Mesenchymal stem cell (in vitro differentiated cells and primary cell): ENCODE results near the gene ABI3.

Source experiments
- DNase-seq: peaks from one replicate; pipeline ENCODE4 v3.0.0-alpha.2; 2013
- H2AFZ ChIP-seq: one replicate; pipeline ENCODE4 v1.6.1; 2013; ENCODE audit warnings: low read depth, mild to moderate bottlenecking, control low read depth, inconsistent platforms, low read length, moderate library complexity
- H2AK5ac ChIP-seq: 2 replicates; pipeline ENCODE4 v1.6.1; 2013; ENCODE audit warnings: low read length, moderate library complexity, mild to moderate bottlenecking, inconsistent platforms; ENCODE audit not compliant: severe bottlenecking
- H2BK120ac ChIP-seq: one replicate; pipeline ENCODE4 v1.6.1; 2013; ENCODE audit warnings: low read depth, mild to moderate bottlenecking, inconsistent platforms, low read length, moderate library complexity
- H2BK12ac ChIP-seq, 2 experiments: one replicate each; pipeline ENCODE4 v1.6.1; 2013; ENCODE audit warnings: inconsistent platforms in 2 of 2, low read length in 2 of 2, mild to moderate bottlenecking in 2 of 2, moderate library complexity in 2 of 2, control low read depth in 1 of 2
- H2BK15ac ChIP-seq: one replicate; pipeline ENCODE4 v1.6.1; 2013; ENCODE audit warnings: mild to moderate bottlenecking, low read depth, inconsistent platforms; ENCODE audit not compliant: poor library complexity, severe bottlenecking
- H2BK5ac ChIP-seq: 2 replicates; pipeline ENCODE4 v1.6.1; 2013; ENCODE audit warnings: low read depth, mild to moderate bottlenecking, low read length, control low read depth, inconsistent platforms; ENCODE audit not compliant: poor library complexity, severe bottlenecking
- H3K14ac ChIP-seq, 2 experiments: one replicate each; pipeline ENCODE4 v1.6.1; 2013; ENCODE audit warnings: inconsistent platforms in 2 of 2, low read length in 2 of 2, control low read depth in 1 of 2, mild to moderate bottlenecking in 1 of 2, moderate library complexity in 1 of 2
- H3K18ac ChIP-seq, 2 experiments: one replicate each; pipeline ENCODE4 v1.6.1; 2013; ENCODE audit warnings: inconsistent platforms in 2 of 2, low read length in 2 of 2, control low read depth in 1 of 2, low read depth in 1 of 2, mild to moderate bottlenecking in 1 of 2
- H3K23ac ChIP-seq, 2 experiments: one replicate each; pipeline ENCODE4 v1.6.1; 2013; ENCODE audit warnings: inconsistent platforms in 2 of 2, low read length in 2 of 2, mild to moderate bottlenecking in 2 of 2, moderate library complexity in 2 of 2, control low read depth in 1 of 2
- H3K27ac ChIP-seq: 2 replicates; pipeline ENCODE4 v1.5.1; 2013; ENCODE audit warnings: mild to moderate bottlenecking, moderate library complexity, low read length, control low read depth, inconsistent platforms; ENCODE audit not compliant: poor library complexity, severe bottlenecking
- H3K27me3 ChIP-seq, 2 experiments: 2 replicates each; pipeline versions ENCODE4 v1.6.1 to v1.7.0; 2013; ENCODE audit warnings: low read length in 2 of 2, mild to moderate bottlenecking in 2 of 2, moderate library complexity in 2 of 2, control low read depth in 1 of 2, inconsistent platforms in 1 of 2; ENCODE audit not compliant: control insufficient read depth in 1 of 2, insufficient read depth in 1 of 2
- H3K36me3 ChIP-seq, 2 experiments: 2 replicates each; pipeline versions ENCODE4 v1.6.1 to v1.7.0; 2013; ENCODE audit warnings: low read length in 2 of 2, control low read depth in 1 of 2, inconsistent platforms in 1 of 2, low read depth in 1 of 2, mild to moderate bottlenecking in 1 of 2; ENCODE audit not compliant: insufficient read depth in 2 of 2, control insufficient read depth in 1 of 2
- H3K4ac ChIP-seq, 2 experiments: one replicate each; pipeline ENCODE4 v1.6.1; 2013; ENCODE audit warnings: inconsistent platforms in 2 of 2, low read length in 2 of 2, mild to moderate bottlenecking in 2 of 2, moderate library complexity in 2 of 2, control low read depth in 1 of 2, low read depth in 1 of 2
- H3K4me1 ChIP-seq: 2 replicates; pipeline ENCODE4 v1.6.1; 2013; ENCODE audit warnings: low read depth, low read length, control low read depth; ENCODE audit not compliant: control insufficient read depth, insufficient read depth
- H3K4me2 ChIP-seq: 2 replicates; pipeline ENCODE4 v1.6.1; 2013; ENCODE audit warnings: low read length, mild to moderate bottlenecking, inconsistent platforms; ENCODE audit not compliant: poor library complexity, severe bottlenecking
- H3K4me3 ChIP-seq, 2 experiments: 2 replicates each; pipeline versions ENCODE4 v1.5.1 to v1.7.0; 2013; ENCODE audit warnings: low read length in 2 of 2, mild to moderate bottlenecking in 2 of 2, control low read depth in 1 of 2, low read depth in 1 of 2; ENCODE audit not compliant: insufficient read depth in 1 of 2
- H3K79me1 ChIP-seq: replicated peaks from 2 replicates; pipeline ENCODE4 v1.6.1; 2013; ENCODE audit warnings: mild to moderate bottlenecking, control low read depth, low read length, inconsistent platforms; ENCODE audit not compliant: poor library complexity, severe bottlenecking
- H3K9ac ChIP-seq: 2 replicates; pipeline ENCODE4 v1.7.0; 2013; ENCODE audit warnings: mild to moderate bottlenecking, low read length, moderate library complexity
- H3K9me3 ChIP-seq: 2 replicates; pipeline ENCODE4 v1.7.0; 2013; ENCODE audit warnings: mild to moderate bottlenecking, low read length; ENCODE audit not compliant: control insufficient read depth
- H4K8ac ChIP-seq: one replicate; pipeline ENCODE4 v1.6.1; 2013; ENCODE audit warnings: inconsistent platforms, mild to moderate bottlenecking, low read length, moderate library complexity
- H4K91ac ChIP-seq: one replicate; pipeline ENCODE4 v1.6.1; 2013; ENCODE audit warnings: mild to moderate bottlenecking, low read length, inconsistent platforms
- WGBS: methylation state at CpG from one replicate; pipeline ENCODE4 v1.1.7; 2013; ENCODE audit warnings: mixed read lengths; 5-methylcytosine and 5-hydroxymethylcytosine counted together

Gene ABI3

GRCh38 chr17:49191917-49192741, 18.4 kb upstream of the ABI3 start:
- Histone ChIP-seq H3K9me3 (no peaks in the 10 kb centered on the region), H3K18ac (peak overlapping the region; percentile 97 to 98), H3K4me2 (peak overlapping the region; percentile 94), H2AK5ac (no peak overlapping the region), H2BK15ac (peak overlapping the region; percentile 100), H3K14ac (peak overlapping the region in 1 of 2 experiments; percentile 96), H3K4me1 (peaks cover 9% of the 10 kb centered on the region), H3K4ac (peak overlapping the region; percentile 88 to 96), H2BK12ac (peak overlapping the region; percentile 89 to 96), H2BK5ac (peak overlapping the region; percentile 98), H3K9ac (peak overlapping the region; percentile 85), H3K4me3 (peak overlapping the region; percentile 82 to 83), H3K27ac (peak overlapping the region; percentile 98), H2BK120ac (peak overlapping the region; percentile 78), H3K23ac (peak overlapping the region in 1 of 2 experiments; percentile 78), H4K91ac (peak overlapping the region; percentile 84), H3K79me1 (no peaks in the 10 kb centered on the region), H3K27me3 (peaks cover 0 to 4% of the 10 kb centered on the region in 2 experiments), H3K36me3 (no peaks in the 10 kb centered on the region), H2AFZ (peak overlapping the region; percentile 98), H4K8ac (peak overlapping the region; percentile 94)
- under 1% methylated on average over 53 of the region's 53 CpGs for WGBS
- DNase-seq, result peak; percentile 88

DNA sequence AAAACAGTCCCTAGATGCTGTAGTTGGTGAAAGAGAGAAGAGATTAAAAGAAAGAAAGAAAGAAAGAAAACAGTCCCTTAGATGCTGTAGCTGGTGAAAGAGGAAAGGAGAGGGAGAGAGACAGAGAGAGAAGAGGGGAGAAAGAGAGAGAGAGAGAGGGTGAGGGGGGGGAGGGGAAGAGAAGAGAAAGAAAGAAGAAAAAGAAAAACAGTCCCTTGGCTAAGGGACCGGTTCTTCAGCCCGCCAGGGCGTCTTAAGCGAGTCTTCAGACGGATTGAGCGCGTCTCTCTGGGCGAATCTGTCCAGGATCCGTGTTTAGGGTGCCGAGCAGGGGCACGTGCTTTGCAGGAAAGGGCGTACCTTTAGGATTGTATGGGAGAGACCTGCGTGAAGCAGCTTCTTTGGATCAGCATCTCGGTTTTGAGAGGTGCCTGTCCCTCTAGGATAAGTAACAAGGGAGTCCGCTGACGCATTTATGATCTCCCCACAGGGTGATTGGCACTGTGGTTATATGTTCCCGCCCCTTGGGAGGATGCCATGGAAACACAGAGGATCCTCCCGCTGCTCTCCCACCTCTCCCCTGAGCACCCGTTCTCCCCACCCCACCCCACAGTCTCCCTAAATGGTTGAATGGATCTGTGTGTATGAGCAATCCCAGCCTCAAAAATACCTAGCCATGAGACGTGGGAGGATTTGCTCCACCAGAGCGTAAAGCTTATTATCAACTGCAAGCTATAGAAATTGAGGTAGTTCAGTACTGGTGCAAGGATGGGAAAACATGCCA, 16.8 kb upstream of the ABI3 start:
- H3K23ac ChIP-seq, result peak overlapping the region in 1 of 2 experiments; percentile 63
- no peak overlapping the region for H4K91ac ChIP-seq
- H3K27me3 ChIP-seq, result peaks cover 0 to 4% of the 10 kb centered on the region in 2 experiments
- H2BK5ac ChIP-seq, result peak overlapping the region; percentile 68
- H2BK12ac ChIP-seq, result peak overlapping the region in 1 of 2 experiments; percentile 93
- no peaks in the 10 kb centered on the region for H3K79me1 ChIP-seq
- H3K27ac ChIP-seq, result peak overlapping the region; percentile 98
- peak overlapping the region; percentile 85 for H3K9ac ChIP-seq
- H3K4ac ChIP-seq, result peak overlapping the region in 1 of 2 experiments; percentile 92
- no peaks in the 10 kb centered on the region for H3K9me3 ChIP-seq
- no peak overlapping the region for H2AK5ac ChIP-seq
- H3K4me3 ChIP-seq, result peak overlapping the region; percentile 43 to 83
- peak; percentile 85 for DNase-seq
- H3K4me1 ChIP-seq, result peaks cover 13% of the 10 kb centered on the region
- peak overlapping the region; percentile 6 to 95 for H3K18ac ChIP-seq
- peak overlapping the region; percentile 86 for H3K4me2 ChIP-seq
- peak overlapping the region in 1 of 2 experiments; percentile 95 for H3K14ac ChIP-seq
- H2BK15ac ChIP-seq, result no peak overlapping the region
- H2BK120ac ChIP-seq, result no peak overlapping the region
- H4K8ac ChIP-seq, result peak overlapping the region; percentile 10
- H2AFZ ChIP-seq, result peak overlapping the region; percentile 90
- no peaks in the 10 kb centered on the region for H3K36me3 ChIP-seq
- 7% methylated on average over 18 of the region's 21 CpGs for WGBS

DNA sequence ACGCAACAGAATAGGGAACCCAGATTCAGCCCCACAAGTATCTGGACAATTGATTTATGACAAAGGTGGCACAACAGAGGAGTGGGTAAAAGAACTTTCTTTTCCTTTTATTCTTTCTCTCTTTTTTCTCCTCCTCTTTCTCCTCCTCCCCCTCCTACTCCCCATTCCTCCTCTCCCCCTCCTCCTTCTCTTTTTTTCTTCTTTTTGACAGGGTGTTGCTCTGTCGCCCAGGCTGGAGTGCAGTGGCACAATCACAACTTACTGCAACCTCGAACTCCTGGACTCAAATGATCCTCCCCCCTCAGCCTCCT, 16.3 kb upstream of the ABI3 start:
- H4K91ac ChIP-seq, result no peak overlapping the region
- H3K27me3 ChIP-seq, result no peaks in the 10 kb centered on the region
- H3K4me1 ChIP-seq, result peaks cover 13% of the 10 kb centered on the region
- H2AFZ ChIP-seq, result no peak overlapping the region
- no peak overlapping the region for H3K18ac ChIP-seq
- 64% methylated on average over 3 of the region's 3 CpGs for WGBS
- H2AK5ac ChIP-seq, result peak overlapping the region; percentile 18
- H2BK15ac ChIP-seq, result no peak overlapping the region
- no peak overlapping the region for H4K8ac ChIP-seq
- no peak for DNase-seq
- no peak overlapping the region for H2BK5ac ChIP-seq
- no peaks in the 10 kb centered on the region for H3K9me3 ChIP-seq
- H3K23ac ChIP-seq, result no peak overlapping the region
- H3K14ac ChIP-seq, result no peak overlapping the region
- H3K4me2 ChIP-seq, result no peak overlapping the region
- peak overlapping the region in 1 of 2 experiments; percentile 83 for H3K4me3 ChIP-seq
- H3K27ac ChIP-seq, result peak overlapping the region; percentile 9
- no peak overlapping the region for H2BK12ac ChIP-seq
- no peaks in the 10 kb centered on the region for H3K36me3 ChIP-seq
- no peaks in the 10 kb centered on the region for H3K79me1 ChIP-seq
- H3K4ac ChIP-seq, result no peak overlapping the region
- H3K9ac ChIP-seq, result peak overlapping the region; percentile 85
- H2BK120ac ChIP-seq, result no peak overlapping the region

DNA sequence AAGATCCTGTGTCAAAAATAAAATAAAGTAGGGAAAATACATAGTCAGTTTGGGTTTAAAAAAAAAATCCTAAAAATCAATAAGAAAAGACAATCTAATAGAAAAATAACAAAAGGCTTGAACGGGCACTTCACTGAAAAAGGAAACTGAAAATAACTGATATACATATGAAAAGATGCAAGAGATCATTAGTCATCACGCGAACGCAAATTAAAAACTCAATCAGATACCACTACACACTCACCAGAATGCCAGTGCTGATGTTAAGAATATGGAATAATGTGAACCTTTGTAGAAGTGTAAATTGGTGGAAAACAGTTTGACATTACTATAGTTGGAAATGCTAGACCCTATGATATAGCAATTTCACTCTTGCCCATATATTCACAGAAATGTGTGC, 14.8 kb upstream of the ABI3 start:
- Histone ChIP-seq H3K4me2 (no peak overlapping the region), H2BK15ac (no peak overlapping the region), H3K27me3 (no peaks in the 10 kb centered on the region), H3K4me3 (no peak overlapping the region), H2AFZ (no peak overlapping the region), H3K27ac (no peak overlapping the region), H4K8ac (no peak overlapping the region), H2AK5ac (no peak overlapping the region), H3K9ac (no peak overlapping the region), H4K91ac (no peak overlapping the region), H3K9me3 (no peaks in the 10 kb centered on the region), H2BK120ac (no peak overlapping the region), H3K14ac (no peak overlapping the region), H3K79me1 (no peaks in the 10 kb centered on the region), H3K4ac (no peak overlapping the region), H3K4me1 (peaks cover 11% of the 10 kb centered on the region), H2BK5ac (no peak overlapping the region), H3K18ac (no peak overlapping the region), H2BK12ac (no peak overlapping the region), H3K36me3 (no peaks in the 10 kb centered on the region), H3K23ac (no peak overlapping the region)
- DNase-seq, result no peak
- no CpG with 5 or more reads among the region's 4 CpGs for WGBS
